BJ (cell line): ENCODE measurements around the gene CAV2. TPM values are rescaled to one million over a fixed set of nuclear protein-coding genes. Genes with fewer than 3 reads are reported as not detected.

Source experiments
- CTCF ChIA-PET: fragments of 350-600 bp; formaldehyde crosslinking; extraction: SDS; loops from one replicate; lab custom pipeline; 2021; ENCODE audit warnings: antibody characterized with exemption, inconsistent platforms; lab: Yijun Ruan, JAX
- POLR2A ChIA-PET: fragments of 300-600 bp; sonication (Branson Sonifier 250); formaldehyde crosslinking; extraction: SDS; loops from one replicate; lab custom pipeline; 2021; ENCODE audit warnings: antibody characterized with exemption; lab: Charles Lee
- DNase-seq: peaks from one replicate; pipeline ENCODE4 v3.0.0-alpha.2; 2011; ENCODE audit warnings: low read depth
- H3K27me3 ChIP-seq: 2 replicates; pipeline ENCODE4 v1.6.0; 2011; ENCODE audit warnings: low read length; ENCODE audit not compliant: control insufficient read depth, insufficient read depth
- H3K36me3 ChIP-seq: 2 replicates; pipeline ENCODE4 v1.5.1; 2011; ENCODE audit warnings: low read length; ENCODE audit not compliant: control insufficient read depth, insufficient read depth
- H3K4me3 ChIP-seq: 2 replicates; pipeline ENCODE4 v1.5.1; 2011; ENCODE audit warnings: low read depth, mild to moderate bottlenecking, control low read depth, low read length
- CTCF ChIP-seq: IDR thresholded peaks from 2 replicates; pipeline ENCODE4 v1.5.1; 2011; ENCODE audit warnings: low read depth, mild to moderate bottlenecking, control low read depth, inconsistent platforms, low read length, moderate library complexity; ENCODE audit not compliant: insufficient read depth
- polyA plus RNA-seq: library from polyadenylated mRNA; depleted of rRNA; stranded (reverse); fragments of >200 nt; gene quantifications from 2 replicates; pipeline ENCODE4 v1.2.3, GENCODE V29; 2011

Gene CAV2
- polyA plus RNA-seq, 1 experiment: 245 TPM

DNA sequence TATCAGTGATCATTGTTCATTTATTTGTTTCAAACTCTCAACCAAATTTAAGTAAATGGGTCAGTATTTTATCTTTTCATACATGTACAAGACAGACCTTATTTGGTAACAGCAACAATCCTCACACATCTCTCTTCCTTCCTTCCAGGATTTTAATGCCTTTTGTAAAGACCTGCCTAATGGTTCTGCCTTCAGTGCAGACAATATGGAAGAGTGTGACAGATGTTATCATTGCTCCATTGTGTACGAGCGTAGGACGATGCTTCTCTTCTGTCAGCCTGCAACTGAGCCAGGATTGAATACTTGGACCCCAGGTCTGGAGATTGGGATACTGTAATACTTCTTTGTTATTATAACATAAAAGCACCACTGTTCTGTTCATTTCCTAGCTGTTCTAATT lies 6.3 kb downstream of the CAV2 start:
- no peak for TF ChIP-seq CTCF
- H3K27me3 ChIP-seq: no peaks in the 10 kb centered on the region
- CTCF ChIA-PET: no interaction called here
- no peak overlapping the region for H3K4me3 ChIP-seq
- H3K36me3 ChIP-seq: peaks cover 3% of the 10 kb centered on the region
- DNase-seq: no peak
- POLR2A ChIA-PET: no interaction called here

DNA sequence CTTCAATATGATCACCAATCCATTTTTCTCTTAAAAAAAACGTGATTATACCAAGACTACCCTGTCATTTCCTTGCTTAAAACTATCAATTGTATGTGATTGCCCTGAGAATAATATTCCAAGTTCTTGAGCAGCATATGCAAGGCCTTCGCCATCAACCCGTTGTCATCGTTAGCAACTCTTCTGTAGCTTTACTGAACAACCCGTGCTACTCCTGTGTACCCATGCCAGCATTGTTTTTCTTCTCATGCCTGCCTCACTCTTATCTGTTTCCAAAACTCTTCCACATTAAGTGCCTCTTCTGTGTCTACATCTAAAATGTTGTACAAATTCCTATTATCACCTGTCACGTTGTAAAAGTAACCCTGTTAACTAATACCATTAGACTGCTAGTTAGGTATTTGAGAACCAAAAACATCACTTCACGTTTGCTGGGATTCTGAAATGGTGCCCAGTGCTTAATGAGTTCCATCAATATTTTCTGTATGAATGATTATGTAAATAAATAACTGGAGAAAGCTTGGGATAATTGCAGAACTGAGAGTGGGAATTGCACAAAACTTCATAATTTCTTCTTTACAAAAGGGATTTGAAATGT lies 10.5 kb downstream of the CAV2 start:
- no peak for DNase-seq
- Histone ChIP-seq H3K4me3 (no peak overlapping the region), H3K27me3 (no peaks in the 10 kb centered on the region), H3K36me3 (peaks cover 3% of the 10 kb centered on the region)
- TF ChIP-seq CTCF: no peak
- ChIA-PET POLR2A (no interaction called here), CTCF (interaction anchor here (0.5 to 1.6 kb wide), 3 partner anchors 11 to 36 kb away, joined by 3 to 5 read pairs (median 3); no protein-coding TSS in a partner anchor)

DNA sequence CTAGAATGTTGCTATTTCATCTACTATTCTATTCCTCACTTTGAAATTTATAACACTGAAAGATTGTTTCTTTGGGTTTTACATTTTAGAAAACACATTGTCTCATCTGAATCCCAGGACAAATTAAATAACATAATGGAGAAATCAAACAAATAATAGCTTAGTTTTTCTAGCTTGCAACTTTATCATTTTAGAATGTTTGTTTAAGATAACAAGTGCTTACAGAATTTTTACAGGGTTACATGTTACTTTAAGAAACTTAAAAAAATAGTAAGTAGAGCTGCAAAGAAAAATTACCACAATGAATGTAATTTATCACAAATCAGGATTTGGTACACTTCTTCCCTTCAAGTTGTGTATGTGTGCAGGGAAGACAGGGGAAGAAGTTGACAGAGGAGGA lies 11.3 kb downstream of the CAV2 start:
- H3K36me3 ChIP-seq: peaks cover 3% of the 10 kb centered on the region
- no peaks in the 10 kb centered on the region for H3K27me3 ChIP-seq
- DNase-seq: no peak
- ChIA-PET CTCF (interaction anchor here (1.1 to 1.6 kb wide), 2 partner anchors 11 to 15 kb away, joined by 3 to 5 read pairs; no protein-coding TSS in a partner anchor), POLR2A (no interaction called here)
- no peak for TF ChIP-seq CTCF
- H3K4me3 ChIP-seq: no peak overlapping the region

- no peak for DNase-seq
- POLR2A ChIA-PET: interaction anchor here (0.6 kb wide), 1 partner anchor 252 kb away, joined by 17 read pairs; no protein-coding TSS in a partner anchor
- peaks cover 1% of the 10 kb centered on the region for H3K36me3 ChIP-seq
- CTCF ChIA-PET: interaction anchor here (1.1 to 1.6 kb wide), 3 partner anchors 10 to 14 kb away, joined by 3 to 5 read pairs (median 4); no protein-coding TSS in a partner anchor
- H3K4me3 ChIP-seq: no peak overlapping the region
- no peak for TF ChIP-seq CTCF
- H3K27me3 ChIP-seq: no peaks in the 10 kb centered on the region
These were observed 12.3 kb downstream of the CAV2 start for GRCh38 chr7:116511552-116512519.
